HG02798 (cell line): ENCODE data around the gene CDC42EP1.

Experiments
- ATAC-seq: cut with Tn5 transposase; IDR thresholded peaks from one replicate; pipeline ENCODE4 v1.9.1; 2021; ENCODE audit warnings: mild to moderate bottlenecking; ENCODE audit not compliant: unreplicated experiment, poor library complexity

CDC42EP1 gene

DNA sequence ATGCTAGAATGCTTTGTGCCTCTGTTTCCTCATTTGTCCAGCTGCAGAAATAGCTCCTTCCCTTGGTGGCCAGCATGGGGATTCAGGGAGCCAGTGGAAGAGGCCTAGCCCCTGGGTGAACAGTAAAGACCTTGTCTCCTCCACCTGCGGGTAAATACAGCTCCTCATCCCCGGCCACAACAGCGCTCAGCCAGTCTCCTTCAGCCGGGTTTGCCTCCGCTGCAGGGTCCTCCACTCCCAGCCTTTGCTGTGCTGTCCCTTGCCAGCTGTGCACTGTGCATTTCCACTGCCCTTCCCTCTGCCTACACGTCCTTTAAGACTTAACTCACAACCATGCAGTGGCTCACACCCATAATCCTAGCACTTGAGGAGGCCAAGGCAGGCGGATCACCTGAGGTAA is 1.5 kb upstream of the CDC42EP1 start:
- no peak for ATAC-seq

DNA sequence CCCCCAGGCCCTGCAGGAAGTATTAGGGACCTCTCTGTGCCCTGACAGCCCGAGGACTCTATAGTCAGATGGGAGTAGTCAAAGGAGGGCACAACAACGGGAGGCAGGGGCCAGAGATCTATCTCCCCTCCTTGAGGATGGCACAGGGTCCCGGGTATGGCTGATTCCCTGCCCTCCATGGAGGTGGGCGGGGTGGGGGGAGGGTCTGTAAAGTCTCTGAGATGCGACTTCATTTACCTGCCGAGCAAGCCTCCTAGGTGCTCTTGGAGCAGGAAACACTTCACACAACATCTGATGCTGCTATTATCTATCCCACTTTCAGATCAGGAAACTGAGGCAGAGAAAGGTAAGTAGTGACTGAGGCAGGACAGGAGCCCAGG is 769 bp upstream of the CDC42EP1 start:
- ATAC-seq, result no peak

DNA sequence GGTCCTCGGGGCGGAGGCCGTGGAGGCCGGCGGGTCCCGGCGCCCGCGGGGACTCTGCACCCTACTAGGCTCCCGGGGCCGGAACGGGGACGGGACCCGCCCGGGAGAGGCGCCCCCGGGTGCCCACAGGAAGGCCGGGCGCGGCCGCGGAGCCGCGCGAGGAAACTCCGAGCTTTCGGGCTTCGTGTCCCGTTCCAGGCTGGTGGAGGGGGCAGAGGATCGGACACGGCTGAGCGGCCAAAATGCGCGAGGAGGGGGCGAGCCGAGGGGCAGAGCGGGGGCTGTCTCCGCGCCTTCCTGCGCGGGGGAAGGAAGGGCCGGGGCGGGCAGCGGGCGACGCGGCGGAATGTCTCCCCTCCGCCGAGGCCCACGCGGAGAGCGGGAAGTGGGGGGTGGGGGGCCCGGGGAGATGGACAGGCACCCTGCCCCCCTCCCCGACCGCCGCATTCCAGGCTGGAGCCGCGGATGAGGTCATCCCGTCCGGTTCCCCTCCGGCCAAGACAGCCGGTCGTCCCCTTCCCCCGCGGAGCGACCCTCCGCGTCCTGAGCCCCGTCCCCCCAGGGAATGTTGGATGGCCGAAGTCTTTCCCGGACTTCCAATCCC is 430 bp downstream of the CDC42EP1 start:
- no peak for ATAC-seq

DNA sequence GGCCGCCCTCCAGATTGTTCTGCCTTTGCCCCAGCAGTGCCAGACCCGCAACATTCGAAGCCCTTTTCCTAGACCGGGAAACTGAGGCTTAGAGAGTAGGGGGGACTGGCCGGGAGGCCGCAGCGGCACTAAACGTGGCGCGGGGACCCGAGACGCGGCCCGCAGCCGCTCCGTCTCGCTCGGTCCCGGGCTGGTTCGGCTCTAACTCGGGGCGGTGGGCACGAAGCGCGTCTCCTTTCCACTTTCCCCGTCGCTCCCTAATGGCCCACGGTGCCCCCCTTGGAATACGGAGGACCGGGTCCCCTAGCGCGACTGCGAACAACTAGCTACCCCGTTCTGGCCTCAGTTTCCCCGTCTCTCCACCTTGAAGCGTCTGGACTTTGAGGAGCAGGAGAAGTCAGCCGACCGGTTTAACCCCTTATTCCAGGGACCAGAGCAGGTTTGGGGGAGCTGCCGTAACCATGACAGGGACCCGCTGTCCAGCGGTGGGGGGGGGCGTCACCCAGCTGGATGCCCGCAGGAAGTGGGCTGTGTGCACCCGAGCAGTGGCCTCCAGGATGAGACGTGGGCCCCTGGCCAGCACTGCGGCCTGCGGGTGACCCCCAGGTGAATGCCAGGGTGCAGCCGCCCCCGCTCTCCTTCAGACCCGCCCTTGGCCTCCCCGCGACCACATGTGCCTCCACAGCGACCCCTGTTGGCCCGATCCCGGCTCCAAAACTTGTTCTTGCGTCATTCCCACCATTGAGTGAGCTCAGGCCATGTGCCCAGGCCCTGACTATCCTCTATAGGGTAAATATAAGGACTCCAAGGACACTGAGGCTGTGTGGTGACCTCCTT is 1.1 kb downstream of the CDC42EP1 start:
- ATAC-seq, result no peak

DNA sequence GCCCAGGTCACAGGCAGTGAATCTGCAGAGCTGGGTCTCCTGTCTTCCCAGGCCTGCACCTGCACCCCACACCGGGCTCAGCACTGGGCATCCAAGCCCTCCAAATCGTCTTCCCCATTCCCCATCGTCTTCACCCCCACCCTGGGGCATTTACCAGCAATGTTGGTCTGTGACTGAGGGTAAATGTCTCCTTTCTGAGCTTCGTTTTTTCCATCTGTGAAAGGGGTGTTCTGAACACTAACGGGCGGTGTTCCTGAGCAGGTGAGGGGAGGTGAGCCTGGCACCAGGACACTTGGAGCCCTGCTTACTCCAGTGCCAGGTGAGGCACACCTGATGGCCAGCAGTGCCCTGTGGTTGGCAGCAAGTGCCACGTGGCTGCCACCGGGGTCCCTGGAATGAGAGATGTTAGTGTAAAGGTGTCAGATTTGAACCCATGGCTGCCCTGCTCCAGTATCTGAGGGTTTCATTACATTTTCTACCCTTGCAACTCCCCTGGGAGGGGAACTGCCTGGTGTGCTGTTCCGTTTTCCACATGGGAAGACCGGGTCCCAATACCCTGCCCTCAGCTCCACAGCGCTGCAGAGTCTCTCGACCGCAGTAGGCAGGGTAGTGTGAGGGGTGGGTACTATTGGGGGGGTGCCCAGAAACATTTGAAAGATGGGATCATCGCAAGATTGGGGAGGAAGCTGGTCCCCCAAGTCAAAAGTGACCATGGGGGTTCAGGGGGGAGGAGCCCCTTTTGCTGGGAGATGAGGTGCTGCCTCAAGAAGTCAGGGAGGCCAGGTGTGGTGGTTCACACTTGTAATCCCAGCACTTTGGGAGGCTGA is 2.0 kb downstream of the CDC42EP1 start:
- ATAC-seq, result no peak

GRCh38 chr22:37563153-37564081 is 3.1 kb downstream of the CDC42EP1 start:
- ATAC-seq, result no peak

- ATAC-seq, result no peak
These were observed 3.9 kb downstream of the CDC42EP1 start for GRCh38 chr22:37564111-37564711.

- ATAC-seq, result no peak
These were observed 5.5 kb downstream of the CDC42EP1 start for GRCh38 chr22:37565830-37566229.

- no peak for ATAC-seq
These were observed 6.1 kb downstream of the CDC42EP1 start for GRCh38 chr22:37566329-37566837.

- ATAC-seq, result peak; percentile 82
These were observed 6.9 kb downstream of the CDC42EP1 start for GRCh38 chr22:37566903-37567798.

GRCh38 chr22:37568012-37568411 is 7.7 kb downstream of the CDC42EP1 start:
- ATAC-seq, result no peak

DNA sequence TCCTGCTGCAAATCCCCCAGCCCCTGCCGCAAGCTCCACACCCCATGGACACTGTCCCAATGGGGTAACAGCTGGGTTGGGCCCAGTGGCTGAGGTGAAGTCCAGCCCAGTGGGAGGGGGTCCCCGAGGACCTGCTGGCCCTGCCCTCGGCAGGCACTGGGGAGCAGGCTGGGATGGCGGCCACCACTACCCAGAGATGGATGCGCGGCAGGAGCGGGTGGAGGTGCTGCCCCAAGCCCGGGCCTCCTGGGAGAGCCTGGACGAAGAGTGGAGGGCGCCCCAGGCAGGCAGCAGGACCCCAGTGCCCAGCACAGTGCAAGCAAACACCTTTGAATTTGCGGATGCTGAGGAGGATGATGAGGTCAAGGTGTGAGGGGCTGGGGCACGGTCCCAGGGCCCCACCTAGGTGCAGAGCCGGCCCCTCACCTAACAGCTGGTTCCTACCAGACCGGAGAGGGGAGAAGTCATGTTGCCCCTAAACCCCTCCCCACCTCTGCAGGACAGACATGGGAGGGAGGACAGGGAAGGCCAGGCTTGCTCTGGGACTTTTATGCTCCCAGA is 8.2 kb downstream of the CDC42EP1 start:
- no peak for ATAC-seq

DNA sequence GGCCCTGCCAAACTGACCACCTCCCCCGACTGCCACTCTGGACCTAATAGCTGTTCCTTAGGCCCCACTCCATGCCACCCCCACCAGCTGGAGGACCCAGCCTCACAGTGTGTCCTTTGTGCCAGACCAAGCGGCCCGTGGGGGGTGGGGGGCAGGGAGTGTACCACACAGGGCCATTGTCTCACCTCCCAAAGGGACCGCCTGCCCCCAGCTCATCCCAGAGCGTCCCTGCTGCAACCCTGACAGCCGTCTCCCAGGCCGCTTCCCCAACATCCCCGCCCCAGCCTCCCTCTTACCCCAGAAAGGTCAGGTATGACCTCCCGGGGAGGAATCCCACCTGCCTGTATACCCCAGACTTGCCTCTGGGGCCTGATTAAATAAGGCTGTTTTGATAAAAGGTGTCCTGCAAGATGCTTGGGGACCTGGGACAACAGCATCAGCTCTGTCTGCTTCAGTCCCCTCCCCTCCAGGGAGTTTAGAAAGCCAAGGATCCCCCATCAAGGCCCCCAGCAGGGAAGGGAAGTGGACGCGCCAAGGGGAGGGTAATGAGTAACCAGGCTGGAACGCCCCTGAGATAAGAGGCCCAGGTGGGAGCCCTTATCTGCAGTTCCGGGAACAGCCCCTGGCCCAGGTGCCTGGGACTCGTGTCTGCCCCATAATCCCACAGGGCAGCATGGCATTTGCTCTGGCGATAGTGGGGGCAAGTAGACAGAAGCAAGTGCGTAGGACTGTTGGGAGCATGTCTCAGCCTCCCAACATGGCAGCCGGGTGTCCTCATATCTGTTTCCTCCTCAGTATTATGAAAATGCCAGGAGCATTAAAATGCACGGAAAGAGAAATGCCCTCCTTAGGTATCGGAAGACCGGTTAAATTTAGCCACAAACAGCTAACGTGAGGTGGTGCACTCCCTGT is 9.0 kb downstream of the CDC42EP1 start:
- no peak for ATAC-seq

GRCh38 chr22:37569921-37570660 is 9.8 kb downstream of the CDC42EP1 start:
- ATAC-seq, result no peak

- no peak for ATAC-seq
These were observed 10.3 kb downstream of the CDC42EP1 start for GRCh38 chr22:37570661-37570976.

GRCh38 chr22:37571258-37571991 is 11.1 kb downstream of the CDC42EP1 start:
- no peak for ATAC-seq
